Measurements from ENCODE around the gene DTNA. TPM values are rescaled to one million over a fixed set of nuclear protein-coding genes. Genes with fewer than 3 reads are reported as not detected.

Gene DTNA
- polyA plus RNA-seq, 1 donor (not counting 4 experiments of a cell fraction or from before 2014, with no cell fraction given), result 0.81 TPM

DNA sequence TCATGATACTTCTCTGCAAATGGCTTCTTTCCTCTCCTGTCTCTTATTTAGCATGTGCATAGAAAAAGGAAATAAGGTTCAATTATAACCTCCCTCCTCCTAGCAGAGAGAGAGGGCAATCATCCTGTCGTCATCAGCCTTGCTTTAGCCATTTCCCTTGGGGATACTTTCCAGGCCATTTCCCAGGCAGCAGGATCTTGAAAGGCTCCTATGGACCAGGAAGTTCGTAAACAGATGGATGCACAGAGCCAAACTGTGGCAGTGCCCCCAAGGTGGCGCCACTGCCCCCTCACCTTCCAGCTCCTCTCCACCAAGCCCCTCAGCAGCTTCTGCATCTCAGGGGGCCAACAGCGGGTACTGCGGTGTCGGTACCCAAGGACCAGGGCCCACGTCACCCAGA lies 157.4 kb downstream of the DTNA start:
- no peaks in the 10 kb centered on the region for H3K27me3 ChIP-seq (ENCODE audit: control insufficient read depth, extremely low read depth, insufficient read depth, low read length)
- no peaks in the 10 kb centered on the region for H3K9me3 ChIP-seq (ENCODE audit: control insufficient read depth, low read depth, low read length)
- dilution Hi-C loops (cut with MboI; ENCODE audit: extremely low pct_ligation_motif_present, low sequenced_read_pairs), result no loop called here
- no peak overlapping the region for H3K4me2 ChIP-seq (ENCODE audit: control insufficient read depth, extremely low read depth, insufficient read depth, low read depth, low read length)
- no peak overlapping the region for H2AFZ ChIP-seq (ENCODE audit: control insufficient read depth, low read length)
- FAIRE-seq, result no peak
- no peak overlapping the region for H3K9ac ChIP-seq (ENCODE audit: control insufficient read depth, extremely low read depth, insufficient read depth, low read length)
- no peaks in the 10 kb centered on the region for H4K20me1 ChIP-seq (ENCODE audit: control insufficient read depth, extremely low read depth, insufficient read depth, low read length)
- no peak for TF ChIP-seq EZH2 (IDR thresholded peaks at IDR 0.05; ENCODE audit: low read length)
- TF ChIP-seq, protein P1, sequence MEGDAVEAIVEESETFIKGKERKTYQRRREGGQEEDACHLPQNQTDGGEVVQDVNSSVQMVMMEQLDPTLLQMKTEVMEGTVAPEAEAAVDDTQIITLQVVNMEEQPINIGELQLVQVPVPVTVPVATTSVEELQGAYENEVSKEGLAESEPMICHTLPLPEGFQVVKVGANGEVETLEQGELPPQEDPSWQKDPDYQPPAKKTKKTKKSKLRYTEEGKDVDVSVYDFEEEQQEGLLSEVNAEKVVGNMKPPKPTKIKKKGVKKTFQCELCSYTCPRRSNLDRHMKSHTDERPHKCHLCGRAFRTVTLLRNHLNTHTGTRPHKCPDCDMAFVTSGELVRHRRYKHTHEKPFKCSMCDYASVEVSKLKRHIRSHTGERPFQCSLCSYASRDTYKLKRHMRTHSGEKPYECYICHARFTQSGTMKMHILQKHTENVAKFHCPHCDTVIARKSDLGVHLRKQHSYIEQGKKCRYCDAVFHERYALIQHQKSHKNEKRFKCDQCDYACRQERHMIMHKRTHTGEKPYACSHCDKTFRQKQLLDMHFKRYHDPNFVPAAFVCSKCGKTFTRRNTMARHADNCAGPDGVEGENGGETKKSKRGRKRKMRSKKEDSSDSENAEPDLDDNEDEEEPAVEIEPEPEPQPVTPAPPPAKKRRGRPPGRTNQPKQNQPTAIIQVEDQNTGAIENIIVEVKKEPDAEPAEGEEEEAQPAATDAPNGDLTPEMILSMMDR (optimal IDR thresholded peaks at IDR 0.05 in 1 of 3, IDR thresholded peaks at IDR 0.05 in 1 of 3, conservative IDR thresholded peaks at IDR 0.05 in 1 of 3; ENCODE audit: extremely low read depth in 1 of 3, insufficient read depth in 2 of 3, low read length in 3 of 3), result peak in 2 of 3 experiments; percentile 11 to 41
- no peaks in the 10 kb centered on the region for H3K79me2 ChIP-seq (ENCODE audit: control insufficient read depth, insufficient read depth, low read length)
- DNase-seq (ENCODE audit: low read depth, low spot score), result no peak
- H3K4me3 ChIP-seq (ENCODE audit: control insufficient read depth in 2 of 3, extremely low read depth in 1 of 3, insufficient read depth in 2 of 3, low read depth in 1 of 3, low read length in 3 of 3), result no peak overlapping the region
- no peak overlapping the region for H3K27ac ChIP-seq (ENCODE audit: control insufficient read depth, insufficient read depth, low read length)
- H3K4me1 ChIP-seq (ENCODE audit: control insufficient read depth, extremely low read depth, insufficient read depth, low read length), result no peaks in the 10 kb centered on the region
- no peaks in the 10 kb centered on the region for H3K36me3 ChIP-seq (ENCODE audit: control insufficient read depth in 2 of 2, extremely low read depth in 1 of 2, insufficient read depth in 2 of 2, low read length in 2 of 2)
- no peaks in the 10 kb centered on the region for H3K9me1 ChIP-seq (ENCODE audit: control insufficient read depth, extremely low read depth, insufficient read depth, low read length)

DNA sequence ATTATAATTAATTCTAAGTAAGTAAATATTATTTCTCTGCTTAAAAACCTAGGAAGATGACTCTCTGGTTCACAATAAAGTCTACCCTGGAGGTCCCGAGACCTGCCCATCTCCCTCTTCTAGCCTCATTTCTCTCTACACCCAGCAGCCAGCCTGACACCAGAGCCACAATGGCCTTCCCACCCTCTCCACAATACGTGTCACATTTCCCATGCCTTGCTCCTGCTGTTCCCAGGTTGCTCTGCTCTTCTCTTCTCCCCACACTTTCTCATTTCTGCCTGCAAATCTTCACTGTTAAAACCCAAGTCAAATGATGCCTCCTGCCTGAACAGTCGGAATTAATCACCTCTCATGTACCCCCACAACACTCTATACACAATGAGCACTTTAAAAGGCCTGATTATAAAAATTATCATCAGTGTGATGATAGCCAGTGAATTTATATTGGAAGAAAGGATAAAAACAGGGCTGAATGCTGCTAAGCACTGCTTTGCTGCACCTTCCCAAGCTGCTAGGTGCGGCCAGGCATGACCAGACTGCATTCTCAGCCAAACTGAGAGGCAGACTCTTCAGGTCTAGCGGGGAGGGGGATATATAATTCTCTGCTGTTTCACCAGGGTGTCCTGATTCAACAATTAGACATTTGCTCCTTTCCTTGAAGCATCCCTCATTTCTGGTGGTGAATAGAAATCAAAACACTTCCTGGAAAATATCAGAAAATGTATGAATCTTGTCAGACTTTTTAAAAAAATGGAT lies 160.6 kb downstream of the DTNA start:
- no peaks in the 10 kb centered on the region for H3K79me2 ChIP-seq (ENCODE audit: control insufficient read depth, insufficient read depth, low read length)
- no peak for FAIRE-seq

More for the DNA sequence above, 160.6 kb downstream of the DTNA start:
- TF ChIP-seq, protein P1 (optimal IDR thresholded peaks at IDR 0.05 in 1 of 3, IDR thresholded peaks at IDR 0.05 in 1 of 3, conservative IDR thresholded peaks at IDR 0.05 in 1 of 3; ENCODE audit: extremely low read depth in 1 of 3, insufficient read depth in 2 of 3, low read length in 3 of 3), result no peak
- TF ChIP-seq EZH2 (IDR thresholded peaks at IDR 0.05; ENCODE audit: low read length), result no peak
- Histone ChIP-seq H3K4me2 (ENCODE audit: control insufficient read depth, extremely low read depth, insufficient read depth, low read depth, low read length) (no peak overlapping the region), H3K4me3 (ENCODE audit: control insufficient read depth in 2 of 3, extremely low read depth in 1 of 3, insufficient read depth in 2 of 3, low read depth in 1 of 3, low read length in 3 of 3) (no peak overlapping the region), H4K20me1 (ENCODE audit: control insufficient read depth, extremely low read depth, insufficient read depth, low read length) (no peaks in the 10 kb centered on the region), H3K9ac (ENCODE audit: control insufficient read depth, extremely low read depth, insufficient read depth, low read length) (no peak overlapping the region), H2AFZ (ENCODE audit: control insufficient read depth, low read length) (no peak overlapping the region), H3K27me3 (ENCODE audit: control insufficient read depth, extremely low read depth, insufficient read depth, low read length) (no peaks in the 10 kb centered on the region), H3K9me3 (ENCODE audit: control insufficient read depth, low read depth, low read length) (no peaks in the 10 kb centered on the region), H3K4me1 (ENCODE audit: control insufficient read depth, extremely low read depth, insufficient read depth, low read length) (no peaks in the 10 kb centered on the region), H3K27ac (ENCODE audit: control insufficient read depth, insufficient read depth, low read length) (no peak overlapping the region), H3K36me3 (ENCODE audit: control insufficient read depth in 2 of 2, extremely low read depth in 1 of 2, insufficient read depth in 2 of 2, low read length in 2 of 2) (no peaks in the 10 kb centered on the region), H3K9me1 (ENCODE audit: control insufficient read depth, extremely low read depth, insufficient read depth, low read length) (no peaks in the 10 kb centered on the region)
- dilution Hi-C loops (cut with MboI; ENCODE audit: extremely low pct_ligation_motif_present, low sequenced_read_pairs), result no loop called here
- no peak for DNase-seq (ENCODE audit: low read depth, low spot score)
